ENCODE results near the gene ADAMTS12.

The ADAMTS12 gene

DNA sequence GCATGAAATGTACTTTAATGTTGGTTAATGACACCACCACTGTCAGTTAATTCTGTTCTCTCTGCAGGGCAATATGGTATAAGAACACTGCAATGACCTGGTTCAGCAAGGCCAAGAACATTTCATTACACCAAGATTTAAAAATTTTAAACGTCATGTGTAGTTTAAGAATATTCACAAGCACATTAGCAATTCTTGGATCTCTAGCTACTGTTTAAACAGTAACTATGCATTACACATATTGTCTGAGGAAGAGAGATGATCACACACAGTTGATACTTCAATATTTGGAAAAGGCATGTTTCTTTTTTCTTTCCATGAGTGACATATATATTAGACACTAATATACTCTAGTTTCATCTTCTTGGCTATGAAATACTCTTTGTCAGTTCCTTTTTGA lies 143.0 kb downstream of the ADAMTS12 start:
- DNase-seq: no peak

GRCh38 chr5:33745101-33745770 lies 146.6 kb downstream of the ADAMTS12 start:
- DNase-seq: no peak

DNA sequence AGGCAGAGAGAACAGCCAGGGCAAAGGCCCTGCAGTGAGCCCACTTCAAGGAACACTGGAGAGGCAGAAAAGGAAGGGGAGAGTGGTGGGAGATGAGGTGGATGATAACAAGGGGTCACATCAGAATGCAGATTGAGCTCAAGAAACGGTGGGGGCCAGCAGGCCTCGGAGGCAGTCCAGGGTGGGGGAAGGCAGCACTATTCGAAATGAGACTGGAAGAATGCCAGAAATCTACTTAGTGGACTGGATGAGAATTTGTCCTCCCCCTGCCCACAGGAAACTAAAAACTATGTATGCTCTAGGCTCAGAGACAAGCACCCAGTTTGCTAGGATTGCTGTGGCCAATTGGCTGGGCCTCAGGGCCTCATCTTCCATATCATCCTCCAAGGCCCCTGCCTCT lies 148.7 kb downstream of the ADAMTS12 start:
- DNase-seq: no peak

GRCh38 chr5:33742181-33742580 lies 149.6 kb downstream of the ADAMTS12 start:
- no peak for DNase-seq

DNA sequence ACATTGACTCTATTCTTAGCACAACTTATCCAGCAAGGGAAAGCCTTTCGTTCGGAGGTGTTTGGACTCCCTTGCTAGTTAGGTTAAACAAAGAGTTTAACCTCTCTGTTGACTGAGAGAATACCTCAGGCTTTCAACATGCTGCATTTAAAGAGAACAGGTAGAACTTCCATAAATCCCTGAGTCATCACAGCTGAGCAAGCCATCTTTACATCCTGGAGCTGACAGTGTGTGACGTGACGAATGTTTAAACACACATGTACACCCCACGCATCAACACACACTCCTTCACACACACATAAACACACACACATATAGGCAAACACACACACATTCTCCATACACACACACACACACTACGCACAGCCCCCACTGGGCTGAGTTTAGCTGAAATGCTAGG lies 152.8 kb downstream of the ADAMTS12 start:
- no peak for DNase-seq

DNA sequence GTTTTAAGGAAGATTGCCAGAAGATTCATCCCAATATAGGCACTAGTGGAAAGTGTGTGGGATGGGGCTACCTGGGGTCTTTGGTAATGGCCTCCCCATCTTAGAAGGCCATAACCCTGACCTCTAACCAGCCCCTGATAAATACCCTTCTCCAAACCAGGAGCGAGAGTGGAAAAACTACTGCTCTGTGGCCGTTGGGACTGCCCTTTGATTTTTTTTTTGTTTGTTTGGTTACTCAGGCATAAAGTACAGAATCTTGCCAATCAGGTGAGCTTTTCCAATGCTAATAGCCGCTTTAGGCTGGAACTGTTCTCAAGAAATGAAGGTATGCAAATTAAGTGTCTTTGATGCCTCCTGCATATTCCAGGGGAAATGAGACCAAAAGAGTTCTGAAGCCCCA lies 153.7 kb downstream of the ADAMTS12 start:
- DNase-seq: no peak

DNA sequence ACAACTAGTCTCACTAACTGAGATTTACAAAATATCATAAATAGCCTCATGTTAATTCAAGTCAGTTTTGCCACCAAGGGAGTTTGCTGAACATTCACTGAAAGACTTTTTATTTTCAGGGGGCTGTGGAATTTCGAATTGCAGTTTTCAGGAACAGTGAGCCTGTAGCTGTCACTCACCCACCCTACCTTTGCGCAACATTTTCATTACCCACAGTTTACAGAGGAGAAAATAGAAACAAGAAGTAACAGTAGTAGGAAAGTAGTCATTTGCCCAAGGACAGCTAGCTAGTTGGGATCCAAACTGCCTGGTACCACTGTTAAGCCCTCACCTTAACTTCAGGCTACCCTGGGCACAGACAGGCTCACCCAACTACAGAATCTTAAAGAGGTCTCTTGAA lies 154.1 kb downstream of the ADAMTS12 start:
- no peak for DNase-seq

- DNase-seq: no peak
Observed at GRCh38 chr5:33737284-33737683, 154.5 kb downstream of the ADAMTS12 start.

- DNase-seq: no peak
Observed at GRCh38 chr5:33736510-33736909, 155.3 kb downstream of the ADAMTS12 start.

DNA sequence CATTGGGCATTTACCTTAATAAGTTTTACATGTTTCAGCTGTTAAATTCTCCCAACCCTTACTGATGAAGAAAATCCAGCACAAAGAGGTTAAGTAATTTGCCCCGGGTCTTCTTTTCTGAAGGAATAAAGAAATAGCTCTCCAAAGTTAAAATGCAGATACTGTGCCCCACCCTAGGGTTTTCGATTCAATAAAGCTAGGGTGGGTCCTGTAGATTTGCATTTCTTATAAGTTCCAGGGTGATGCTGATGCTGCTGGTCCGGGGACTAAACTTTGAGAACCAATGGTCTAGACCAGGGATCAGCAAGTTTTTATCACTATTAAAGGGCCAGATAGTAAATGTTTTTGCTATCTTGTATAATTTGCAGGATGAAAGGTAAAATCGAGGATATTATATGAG lies 156.7 kb downstream of the ADAMTS12 start:
- no peak for DNase-seq

DNA sequence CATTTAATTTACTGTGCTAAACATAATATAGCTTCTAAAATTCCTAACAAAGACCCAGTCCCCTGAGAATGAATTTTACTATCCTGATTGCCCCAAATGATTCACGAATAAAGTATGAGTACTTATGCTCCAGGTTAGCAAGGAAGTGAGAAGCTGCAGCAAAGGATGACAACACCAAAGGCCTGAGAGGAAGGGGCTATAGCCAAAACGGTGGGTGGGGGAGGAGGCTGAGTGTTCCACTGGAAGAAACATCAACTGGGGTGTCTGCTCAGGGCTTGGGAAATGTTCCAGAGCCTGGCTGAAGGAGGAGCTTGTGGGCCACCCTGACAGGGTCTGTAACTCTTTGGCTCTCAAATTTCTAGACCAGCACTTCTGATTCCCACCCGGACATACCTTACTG lies 157.3 kb downstream of the ADAMTS12 start:
- DNase-seq: no peak

GRCh38 chr5:33733225-33733624 lies 158.6 kb downstream of the ADAMTS12 start:
- no peak for DNase-seq

DNA sequence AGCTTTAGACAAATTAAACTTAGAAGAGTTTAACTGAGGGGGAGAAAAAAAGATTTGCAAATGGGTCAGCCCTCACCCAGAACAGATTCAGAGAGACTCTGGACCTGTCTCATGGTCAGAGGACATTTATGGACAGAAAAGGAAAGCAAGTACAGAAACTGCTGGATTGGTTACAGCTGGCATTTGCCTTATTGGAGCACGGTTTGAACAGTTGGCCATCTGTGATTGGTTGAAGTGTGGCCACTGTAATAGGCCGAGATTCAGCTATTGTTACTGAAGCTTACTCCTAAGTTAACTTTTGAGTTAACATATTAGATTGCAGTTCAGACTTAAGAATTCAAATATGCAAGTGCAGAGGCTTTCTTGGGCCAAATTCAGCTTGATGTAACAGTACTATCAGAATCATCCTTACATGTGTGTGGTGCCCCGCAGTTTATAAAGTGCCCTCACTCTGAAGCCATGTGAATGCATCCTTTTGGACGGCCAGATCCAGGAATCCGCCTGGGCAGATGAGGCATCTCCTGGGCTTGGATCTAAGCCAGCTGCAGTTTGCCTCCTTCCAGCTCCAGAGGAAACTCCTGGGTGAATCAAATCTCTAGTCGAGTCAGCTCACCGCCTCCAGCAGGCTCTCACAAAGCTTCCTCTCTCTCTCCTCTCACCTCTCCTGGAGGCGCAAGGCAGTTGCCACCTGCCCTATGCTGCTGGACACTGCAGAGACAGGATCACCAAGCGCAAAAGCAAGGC lies 165.2 kb downstream of the ADAMTS12 start:
- no peak for DNase-seq

GRCh38 chr5:33725806-33726205 lies 166.0 kb downstream of the ADAMTS12 start:
- no peak for DNase-seq

DNA sequence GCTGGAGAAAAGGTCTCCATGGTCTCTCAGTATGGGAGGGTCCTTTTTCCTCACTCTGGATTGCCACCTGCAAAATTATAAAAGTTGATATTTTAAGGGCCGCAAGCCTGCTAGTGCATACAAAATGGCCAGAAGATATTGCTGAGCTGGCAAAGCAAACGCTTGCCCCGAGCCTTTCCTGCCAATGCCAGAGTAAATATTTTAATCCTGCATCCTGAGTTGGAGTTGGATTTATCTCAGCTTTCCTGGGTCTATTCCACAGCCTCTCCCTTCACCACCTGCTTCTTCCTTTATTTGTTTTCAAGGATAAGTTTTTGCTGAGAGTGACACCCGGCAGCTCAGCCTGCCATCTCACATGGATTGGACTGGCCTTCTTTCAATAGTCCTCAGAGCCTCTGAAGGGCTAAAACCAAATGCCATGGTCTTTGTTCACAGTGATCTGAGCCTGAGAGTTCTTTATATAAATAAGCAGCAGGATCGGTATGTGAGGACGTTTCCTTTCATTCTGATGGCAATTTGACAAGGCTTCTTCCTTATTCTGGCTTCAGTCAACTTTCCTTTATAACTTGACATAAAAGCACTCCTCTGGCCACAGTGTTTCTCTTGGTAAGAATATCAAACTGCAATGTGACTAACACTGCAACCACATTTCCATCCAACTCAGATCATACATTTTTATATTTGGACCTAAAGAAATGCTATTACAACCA lies 170.1 kb downstream of the ADAMTS12 start:
- DNase-seq: no peak

DNA sequence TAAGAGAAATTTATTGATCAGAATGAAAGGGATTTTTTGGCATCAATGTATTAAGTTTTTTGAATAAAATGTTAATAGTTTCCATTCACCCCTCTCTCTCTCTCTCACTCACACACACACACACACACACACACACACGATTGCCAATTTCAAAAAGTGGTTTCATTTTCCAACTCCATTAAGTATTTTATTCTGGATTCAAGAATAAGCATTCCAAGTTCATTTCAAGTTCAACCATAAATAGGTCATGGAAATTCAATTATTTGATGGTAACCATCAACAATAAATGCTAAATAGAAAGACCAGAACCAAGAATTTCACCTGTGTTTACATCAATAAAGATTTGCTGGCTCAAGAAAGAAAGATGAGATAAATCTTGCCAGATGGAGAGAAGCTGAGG lies 171.6 kb downstream of the ADAMTS12 start:
- no peak for DNase-seq

- DNase-seq: no peak
Observed at GRCh38 chr5:33719769-33720168, 172.0 kb downstream of the ADAMTS12 start.

GRCh38 chr5:33715661-33716060 lies 176.1 kb downstream of the ADAMTS12 start:
- no peak for DNase-seq

DNA sequence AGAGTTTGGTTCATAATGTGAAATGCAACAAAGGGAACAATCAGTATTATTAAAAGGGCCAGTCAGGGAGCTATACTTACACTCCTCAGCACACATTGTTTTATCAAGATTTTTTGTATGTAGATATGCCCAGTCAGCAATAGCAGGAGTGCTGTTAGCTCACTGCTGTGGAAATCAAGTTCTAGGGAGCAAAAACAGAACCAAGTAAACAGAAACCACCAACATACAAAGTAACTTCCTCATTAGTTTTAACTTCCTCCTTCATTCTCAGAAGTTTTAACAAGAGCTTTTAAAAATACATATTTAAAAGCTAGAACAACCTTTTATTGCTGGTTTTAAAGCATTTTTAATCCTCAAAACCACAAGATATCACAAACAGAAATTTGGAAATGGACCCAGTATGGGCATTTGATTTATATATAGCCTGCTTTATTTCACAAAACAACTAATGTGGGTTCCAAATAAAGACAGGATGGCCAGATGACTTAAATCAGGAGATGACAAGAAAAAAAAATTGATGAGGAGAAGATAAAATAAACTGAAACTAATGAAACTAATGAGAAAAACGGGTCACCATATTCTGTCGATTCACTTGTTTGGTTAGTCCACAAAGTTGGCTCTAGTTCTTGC lies 178.5 kb downstream of the ADAMTS12 start:
- no peak for DNase-seq

DNA sequence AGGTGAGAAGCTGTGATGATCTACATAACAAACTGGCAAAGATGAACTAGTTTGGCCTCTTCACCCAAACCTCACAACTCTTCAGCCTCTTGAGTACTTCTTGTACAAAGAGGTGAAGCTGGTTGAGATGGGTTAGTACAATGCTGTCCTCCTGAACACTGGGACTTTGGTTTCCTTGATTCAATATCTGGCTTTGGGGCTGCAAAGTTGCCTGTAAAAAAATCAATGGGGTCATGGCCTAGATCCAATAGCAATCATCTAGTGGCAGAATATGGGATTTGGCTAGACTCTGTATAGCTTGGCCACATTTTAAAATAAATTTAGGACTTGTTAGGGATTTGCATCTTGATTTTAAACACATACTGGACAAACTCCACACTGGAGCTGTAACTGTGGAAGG lies 179.1 kb downstream of the ADAMTS12 start:
- DNase-seq: no peak

DNA sequence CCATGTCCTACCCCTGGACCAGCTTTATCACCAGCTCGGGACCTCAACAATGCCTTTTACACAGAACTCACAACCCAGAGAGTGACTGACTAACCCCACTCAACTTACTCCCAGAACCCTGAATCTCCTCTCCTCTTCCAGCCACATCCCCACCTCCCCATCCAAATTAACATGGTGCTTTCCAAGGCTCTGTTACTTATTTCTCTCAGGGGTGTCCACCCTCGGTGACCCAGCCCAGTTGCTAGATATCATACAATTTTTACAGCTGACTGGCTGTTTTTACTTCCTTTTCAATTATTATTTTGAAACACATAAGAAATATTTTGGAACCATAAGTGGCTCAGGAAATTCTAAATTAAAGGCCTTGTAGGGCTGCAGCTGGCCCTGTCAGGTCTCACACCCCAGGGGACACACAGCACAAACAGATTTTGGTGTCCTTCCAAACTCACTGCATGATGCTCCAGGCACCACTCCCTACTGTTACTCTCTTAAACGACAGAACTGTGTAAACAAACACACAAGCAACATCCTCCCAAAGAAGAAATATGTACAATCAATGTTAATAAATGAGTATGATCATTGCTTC lies 180.6 kb downstream of the ADAMTS12 start:
- DNase-seq: no peak

DNA sequence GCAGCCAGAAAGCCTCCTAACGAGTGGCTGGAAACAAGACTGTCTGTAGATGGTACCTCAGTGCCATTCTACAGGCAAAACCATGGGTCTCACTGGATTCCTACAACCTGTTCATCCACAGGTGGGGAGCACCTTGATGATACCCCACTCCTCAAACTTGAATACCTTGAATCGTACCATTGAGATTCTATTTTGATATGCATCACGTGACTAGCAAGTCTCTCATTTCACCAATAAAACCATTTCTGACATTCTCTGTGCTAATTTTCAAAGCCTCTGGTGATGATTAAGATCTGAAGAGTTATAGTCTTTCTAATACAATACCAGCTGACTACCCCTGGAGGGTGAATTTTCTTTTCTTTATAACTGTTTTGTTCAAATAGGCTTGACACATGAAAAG lies 188.9 kb downstream of the ADAMTS12 start:
- no peak for DNase-seq

GRCh38 chr5:33701951-33702350 lies 189.8 kb downstream of the ADAMTS12 start:
- DNase-seq: no peak
